HepG2 (cell line): ENCODE measurements around the gene CLCN2. TPM values are rescaled to one million over a fixed set of nuclear protein-coding genes. Genes with fewer than 3 reads are reported as not detected.

Experiments
- ATAD3A ChIP-seq: sonication (generic); formaldehyde crosslinking; IDR thresholded peaks from 2 replicates; pipeline ENCODE4 v1.4.0; 2020; ENCODE audit warnings: missing genetic modification reagents
- ATF7-NPFF ChIP-seq: sonication (generic); formaldehyde crosslinking; IDR thresholded peaks from 2 replicates; pipeline ENCODE4 v1.8.1; 2023; ENCODE audit warnings: mild to moderate bottlenecking, low read depth, missing genetic modification reagents, moderate library complexity
- EEA1 ChIP-seq: sonication (generic); formaldehyde crosslinking; IDR thresholded peaks from 2 replicates; pipeline ENCODE4 v1.5.1; 2020; ENCODE audit warnings: mild to moderate bottlenecking, missing genetic modification reagents, borderline replicate concordance
- HNRNPH1 ChIP-seq: fragments of 200-400 bp; formaldehyde crosslinking; optimal IDR thresholded peaks from 2 replicates; pipeline ENCODE3; 2017; ENCODE audit warnings: mild to moderate bottlenecking, low read depth, low read length
- KAT7 ChIP-seq: IDR thresholded peaks from 2 replicates; pipeline ENCODE4 v1.6.1; 2018; ENCODE audit warnings: borderline replicate concordance, missing compliant biosample characterization
- NBN ChIP-seq: fragments of 450-650 bp; conservative IDR thresholded peaks from 2 replicates; pipeline ENCODE4 v1.6.1; 2017
- NCOA5 ChIP-seq: sonication (generic); formaldehyde crosslinking; IDR thresholded peaks from 2 replicates; pipeline ENCODE4 v1.4.0; 2020; ENCODE audit warnings: missing genetic modification reagents
- PHF20 ChIP-seq: sonication (generic); formaldehyde crosslinking; IDR thresholded peaks from 2 replicates; pipeline ENCODE4 v1.5.0; 2020; ENCODE audit warnings: mild to moderate bottlenecking, missing genetic modification reagents
- PHF8 ChIP-seq: sonication (generic); formaldehyde crosslinking; IDR thresholded peaks from 2 replicates; pipeline ENCODE4 v1.5.0; 2020; ENCODE audit warnings: missing genetic modification reagents
- RARA ChIP-seq: IDR thresholded peaks from 2 replicates; pipeline ENCODE4 v1.6.1; 2016; ENCODE audit warnings: missing genetic modification reagents, missing compliant biosample characterization
- RFX5 ChIP-seq: IDR thresholded peaks from 2 replicates; pipeline ENCODE4 v1.6.1; 2011; ENCODE audit warnings: low read depth, low read length, improper control_type of control experiment
- SMAD1 ChIP-seq: sonication (generic); formaldehyde crosslinking; IDR thresholded peaks from 2 replicates; pipeline ENCODE4 v1.4.0; 2020; ENCODE audit warnings: missing genetic modification reagents, low read depth, mild to moderate bottlenecking, borderline replicate concordance
- ZBTB38 ChIP-seq: sonication (generic); formaldehyde crosslinking; IDR thresholded peaks from 2 replicates; pipeline ENCODE4 v1.5.1; 2020; ENCODE audit warnings: mild to moderate bottlenecking, missing genetic modification reagents
- ZEB1 ChIP-seq: IDR thresholded peaks from 2 replicates; pipeline ENCODE4 v1.6.1; 2012; ENCODE audit warnings: mild to moderate bottlenecking, low read depth, inconsistent platforms; ENCODE audit not compliant: insufficient replicate concordance
- ZFY ChIP-seq: sonication (generic); formaldehyde crosslinking; IDR thresholded peaks from 2 replicates; pipeline ENCODE4 v1.4.0; 2020; ENCODE audit warnings: missing genetic modification reagents
- ZNF44 ChIP-seq: sonication (generic); formaldehyde crosslinking; IDR thresholded peaks from 2 replicates; pipeline ENCODE4 v1.5.1; 2020; ENCODE audit warnings: mild to moderate bottlenecking, missing genetic modification reagents
- ZNF468 ChIP-seq: sonication (generic); formaldehyde crosslinking; IDR thresholded peaks from 2 replicates; pipeline ENCODE4 v1.8.0; 2022; ENCODE audit warnings: mild to moderate bottlenecking, moderate library complexity, missing genetic modification reagents
- ZNF501 ChIP-seq: sonication (generic); formaldehyde crosslinking; IDR thresholded peaks from 2 replicates; pipeline ENCODE4 v1.5.1; 2020; ENCODE audit warnings: mild to moderate bottlenecking, moderate library complexity, missing genetic modification reagents
- ZNF788 ChIP-seq: sonication (generic); formaldehyde crosslinking; IDR thresholded peaks from 2 replicates; pipeline ENCODE4 v1.5.0; 2020; ENCODE audit warnings: mild to moderate bottlenecking, missing genetic modification reagents, borderline replicate concordance
- ZNF790 ChIP-seq: sonication (generic); formaldehyde crosslinking; IDR thresholded peaks from 2 replicates; pipeline ENCODE4 v1.8.0; 2022; ENCODE audit warnings: missing genetic modification reagents, mild to moderate bottlenecking, borderline replicate concordance
- ZNF841 ChIP-seq: sonication (generic); formaldehyde crosslinking; IDR thresholded peaks from 2 replicates; pipeline ENCODE4 v1.8.1; 2023; ENCODE audit warnings: missing genetic modification reagents, borderline replicate concordance
- polyA plus RNA-seq, 8 experiments: library from polyadenylated mRNA; depleted of rRNA in 3 of 8; stranded (reverse) in 7 of 8; unstranded in 1 of 8; fragments of >200 nt; fragmentation: Illumina TruSeq in 4 of 8; extraction: Trizol in 4 of 8; gene quantifications; 2 replicates each; pipeline versions ENCODE4 v1.2.1 to v1.2.3, GENCODE V29; 2011 to 2016; ENCODE audit warnings: low read depth in 4 of 8, missing spikeins in 1 of 8, mixed read lengths in 1 of 8; ENCODE audit not compliant: insufficient read depth in 1 of 8
- total RNA-seq, 5 experiments: library from RNA; depleted of rRNA; stranded (reverse); fragments of >200 nt; fragmentation: Illumina TruSeq; extraction: Trizol; gene quantifications; 2 replicates each; pipeline ENCODE4 v1.2.3, GENCODE V29; 2016; ENCODE audit warnings: low read depth in 1 of 5
- TF ChIP-seq, protein P1 (sequence below): sonication (generic); formaldehyde crosslinking; IDR thresholded peaks from 2 replicates; pipeline ENCODE4 v1.4.0; 2020; ENCODE audit warnings: missing genetic modification reagents
- TF ChIP-seq, protein P2 (sequence below), 2 experiments: IDR thresholded peaks; 2 replicates each; pipeline ENCODE4 v1.6.1; 2011 to 2012; ENCODE audit warnings: low read length in 2 of 2, borderline replicate concordance in 1 of 2, low read depth in 1 of 2, mild to moderate bottlenecking in 1 of 2, moderate library complexity in 1 of 2

CLCN2 gene
- total and polyA plus RNA-seq, 2 of the 13 experiments (the other 11 are each of a cell fraction or from before 2014, with no cell fraction given): 11.4 to 13.5 TPM

DNA sequence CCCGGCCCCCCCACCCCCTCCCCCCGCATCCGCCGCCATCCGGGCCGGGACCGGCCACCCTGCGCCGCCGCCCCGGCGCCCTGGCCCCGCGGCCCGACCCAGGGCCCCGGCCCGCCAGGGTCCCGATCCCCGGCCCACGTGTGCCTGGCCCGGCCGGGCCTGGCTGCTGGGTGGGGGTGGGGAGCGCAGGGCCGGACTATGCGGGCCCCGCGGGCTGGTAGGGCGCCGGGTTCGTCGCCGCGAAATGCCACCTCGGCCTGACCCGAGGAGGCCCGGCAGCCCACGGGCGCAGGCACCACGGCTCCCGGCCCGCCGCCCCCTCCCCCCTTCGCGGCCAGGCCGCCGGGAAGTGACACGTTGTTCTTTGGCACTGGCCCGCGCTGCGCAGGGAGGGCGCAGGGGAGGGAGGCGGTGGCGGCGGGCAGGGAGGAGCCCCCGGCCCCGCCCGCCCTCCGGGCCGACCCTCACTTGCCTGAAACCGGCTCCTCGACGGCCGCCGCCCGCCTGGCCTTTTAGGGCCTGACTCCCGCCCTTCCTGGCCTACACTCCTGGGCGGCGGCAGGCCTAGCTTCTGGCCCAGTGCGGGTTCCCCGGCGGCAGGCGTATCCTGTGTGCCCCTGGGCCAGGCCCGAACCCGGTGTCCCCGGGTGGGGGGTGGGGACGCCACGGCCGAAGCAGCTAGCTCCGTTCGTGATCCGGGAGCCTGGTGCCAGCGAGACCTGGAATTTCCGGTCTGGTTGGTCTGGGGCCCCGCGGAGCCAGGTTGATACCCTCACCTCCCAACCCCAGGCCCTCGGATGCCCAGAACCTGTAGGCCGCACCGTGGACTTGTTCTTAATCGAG, 46.5 kb downstream of the CLCN2 start (continued):
- TF ChIP-seq, protein P1, sequence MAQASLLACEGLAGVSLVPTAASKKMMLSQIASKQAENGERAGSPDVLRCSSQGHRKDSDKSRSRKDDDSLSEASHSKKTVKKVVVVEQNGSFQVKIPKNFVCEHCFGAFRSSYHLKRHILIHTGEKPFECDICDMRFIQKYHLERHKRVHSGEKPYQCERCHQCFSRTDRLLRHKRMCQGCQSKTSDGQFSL (CRISPR knock-in tag): peak; percentile 31; the same call in 1 of the 2 replicates
- TF ChIP-seq ZNF788 (CRISPR knock-in tag) (peak; percentile 30; the same call in 1 of the 2 replicates), ZNF501 (CRISPR knock-in tag) (peak; percentile 59; the same call in 1 of the 2 replicates), NBN (no peak), ZNF790 (CRISPR knock-in tag) (0 out of 2 replicates have a peak, but pooled peaks have one; percentile 18), HNRNPH1 (no peak), RFX5 (no peak), ZNF44 (no peak), ATAD3A (no peak), NCOA5 (CRISPR knock-in tag) (no peak), ZNF468 (CRISPR knock-in tag) (no peak), ZFY (peak; percentile 77), SMAD1 (CRISPR knock-in tag) (no peak), ZBTB38 (CRISPR knock-in tag) (peak; percentile 16), RARA (0 out of 2 replicates have a peak, but pooled peaks have one; percentile 10), PHF20 (CRISPR knock-in tag) (peak; percentile 9; the same call in 1 of the 2 replicates), PHF8 (CRISPR knock-in tag) (peak; percentile 66), EEA1 (CRISPR knock-in tag) (no peak), ATF7-NPFF (CRISPR knock-in tag) (no peak; the same call in 1 of the 2 replicates), ZEB1 (no peak), KAT7 (CRISPR knock-in tag) (peak; percentile 77), ZNF841 (0 out of 2 replicates have a peak, but pooled peaks have one; percentile 11)
- TF ChIP-seq, protein P2, sequence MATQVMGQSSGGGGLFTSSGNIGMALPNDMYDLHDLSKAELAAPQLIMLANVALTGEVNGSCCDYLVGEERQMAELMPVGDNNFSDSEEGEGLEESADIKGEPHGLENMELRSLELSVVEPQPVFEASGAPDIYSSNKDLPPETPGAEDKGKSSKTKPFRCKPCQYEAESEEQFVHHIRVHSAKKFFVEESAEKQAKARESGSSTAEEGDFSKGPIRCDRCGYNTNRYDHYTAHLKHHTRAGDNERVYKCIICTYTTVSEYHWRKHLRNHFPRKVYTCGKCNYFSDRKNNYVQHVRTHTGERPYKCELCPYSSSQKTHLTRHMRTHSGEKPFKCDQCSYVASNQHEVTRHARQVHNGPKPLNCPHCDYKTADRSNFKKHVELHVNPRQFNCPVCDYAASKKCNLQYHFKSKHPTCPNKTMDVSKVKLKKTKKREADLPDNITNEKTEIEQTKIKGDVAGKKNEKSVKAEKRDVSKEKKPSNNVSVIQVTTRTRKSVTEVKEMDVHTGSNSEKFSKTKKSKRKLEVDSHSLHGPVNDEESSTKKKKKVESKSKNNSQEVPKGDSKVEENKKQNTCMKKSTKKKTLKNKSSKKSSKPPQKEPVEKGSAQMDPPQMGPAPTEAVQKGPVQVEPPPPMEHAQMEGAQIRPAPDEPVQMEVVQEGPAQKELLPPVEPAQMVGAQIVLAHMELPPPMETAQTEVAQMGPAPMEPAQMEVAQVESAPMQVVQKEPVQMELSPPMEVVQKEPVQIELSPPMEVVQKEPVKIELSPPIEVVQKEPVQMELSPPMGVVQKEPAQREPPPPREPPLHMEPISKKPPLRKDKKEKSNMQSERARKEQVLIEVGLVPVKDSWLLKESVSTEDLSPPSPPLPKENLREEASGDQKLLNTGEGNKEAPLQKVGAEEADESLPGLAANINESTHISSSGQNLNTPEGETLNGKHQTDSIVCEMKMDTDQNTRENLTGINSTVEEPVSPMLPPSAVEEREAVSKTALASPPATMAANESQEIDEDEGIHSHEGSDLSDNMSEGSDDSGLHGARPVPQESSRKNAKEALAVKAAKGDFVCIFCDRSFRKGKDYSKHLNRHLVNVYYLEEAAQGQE (IDR thresholded peaks at IDR 0.05; ENCODE audit: borderline replicate concordance in 1 of 2, low read depth in 1 of 2, low read length in 2 of 2): no peak
